Peyer's patch (tissue), 4 donors: ENCODE results near the gene PPP3R1.

ENCODE experiments used
- CTCF ChIP-seq, 6 experiments: fragments of 450-650 bp in 4 of 6; fragments of 200-600 bp in 2 of 6; sonication (generic) in 1 of 6; IDR thresholded peaks; one replicate each; pipeline ENCODE4 v1.5.1; 2017 to 2019; ENCODE audit warnings: antibody characterized with exemption in 6 of 6, mild to moderate bottlenecking in 3 of 6, moderate library complexity in 1 of 6
- POLR2A ChIP-seq, 2 donors: fragments of 450-650 bp; IDR thresholded peaks; one replicate each; pipeline ENCODE4 v1.5.1; 2017; ENCODE audit warnings: antibody characterized with exemption in 2 of 2, mild to moderate bottlenecking in 2 of 2, moderate library complexity in 2 of 2

GRCh38 chr2:68248806-68249205 is 3.5 kb downstream of the PPP3R1 start:
- TF ChIP-seq CTCF (IDR thresholded peaks at IDR 0.05) (no peak), POLR2A (IDR thresholded peaks at IDR 0.05) (no peak)
